Central memory CD8-positive, alpha-beta T cell (primary cell): ENCODE data around the gene SCUBE1.
"Not testable (repeated sequence)": the region's sequence is repeated elsewhere in the genome, so short reads cannot be mapped to it uniquely, and the experiment has no call there.

Source experiments
- ATAC-seq: fragments of 150-1000 bp; cut with Tn5 transposase; replicated peaks from 2 replicates; pipeline ENCODE4 v1.10.0; 2022; ENCODE audit warnings: mild to moderate bottlenecking, moderate FRiP score, moderate number of reproducible peaks; ENCODE audit not compliant: poor library complexity, severe bottlenecking; ENCODE audit errors: extremely low read depth
- DNase-seq, 2 donors: peaks; one replicate each; pipeline ENCODE4 v3.0.0; 2021; ENCODE audit warnings: low spot score in 2 of 2
- H3K27ac Mint-ChIP-seq: one replicate; pipeline ENCODE4 v1.8.0; 2022; ENCODE audit warnings: low read depth, mild to moderate bottlenecking, moderate library complexity, mixed read lengths
- H3K27me3 Mint-ChIP-seq: one replicate; pipeline ENCODE4 v1.8.0; 2022; ENCODE audit warnings: mixed read lengths
- H3K36me3 Mint-ChIP-seq: one replicate; pipeline ENCODE4 v1.8.0; 2022; ENCODE audit warnings: mild to moderate bottlenecking, moderate library complexity, mixed read lengths; ENCODE audit not compliant: insufficient read depth
- H3K4me1 Mint-ChIP-seq: one replicate; pipeline ENCODE4 v1.8.0; 2022; ENCODE audit warnings: mixed read lengths
- H3K4me3 Mint-ChIP-seq: one replicate; pipeline ENCODE4 v1.8.0; 2022; ENCODE audit warnings: mild to moderate bottlenecking, moderate library complexity, mixed read lengths
- H3K9me3 Mint-ChIP-seq: one replicate; pipeline ENCODE4 v1.8.0; 2022; ENCODE audit warnings: mixed read lengths

SCUBE1 gene

GRCh38 chr22:43377548-43377895 lies 34.4 kb upstream of the SCUBE1 start:
- H3K4me3 Mint-ChIP-seq, result peak overlapping the region; percentile 40
- peaks cover 11% of the 10 kb centered on the region for H3K9me3 Mint-ChIP-seq
- peak; percentile 17 for ATAC-seq
- H3K4me1 Mint-ChIP-seq, result peaks cover 33% of the 10 kb centered on the region
- peaks cover 7% of the 10 kb centered on the region for H3K36me3 Mint-ChIP-seq
- peaks cover 83% of the 10 kb centered on the region for H3K27me3 Mint-ChIP-seq
- peak overlapping the region; percentile 2 for H3K27ac Mint-ChIP-seq
- DNase-seq, result no peak

GRCh38 chr22:43376765-43377547 lies 33.8 kb upstream of the SCUBE1 start:
- H3K36me3 Mint-ChIP-seq, result peaks cover 7% of the 10 kb centered on the region
- H3K4me3 Mint-ChIP-seq, result peak overlapping the region; percentile 40
- peaks cover 11% of the 10 kb centered on the region for H3K9me3 Mint-ChIP-seq
- DNase-seq (peak; percentile 33 to 79), ATAC-seq (peak; percentile 94)
- H3K4me1 Mint-ChIP-seq, result peaks cover 33% of the 10 kb centered on the region
- peak overlapping the region; percentile 2 for H3K27ac Mint-ChIP-seq
- H3K27me3 Mint-ChIP-seq, result peaks cover 82% of the 10 kb centered on the region

GRCh38 chr22:43375951-43376455 lies 32.8 kb upstream of the SCUBE1 start:
- H3K36me3 Mint-ChIP-seq, result peaks cover 7% of the 10 kb centered on the region
- DNase-seq, result no peak
- ATAC-seq, result no peak
- H3K4me3 Mint-ChIP-seq, result no peak overlapping the region
- peaks cover 31% of the 10 kb centered on the region for H3K4me1 Mint-ChIP-seq
- peaks cover 83% of the 10 kb centered on the region for H3K27me3 Mint-ChIP-seq
- H3K9me3 Mint-ChIP-seq, result peaks cover 11% of the 10 kb centered on the region
- H3K27ac Mint-ChIP-seq, result peak overlapping the region; percentile 2

GRCh38 chr22:43370036-43370435 lies 26.9 kb upstream of the SCUBE1 start:
- Mint-ChIP-seq H3K9me3 (peaks cover 9% of the 10 kb centered on the region), H3K27me3 (peaks cover 71% of the 10 kb centered on the region), H3K4me3 (no peak overlapping the region), H3K4me1 (peaks cover 4% of the 10 kb centered on the region), H3K36me3 (peaks cover 2% of the 10 kb centered on the region), H3K27ac (no peak overlapping the region)
- DNase-seq, result no peak
- ATAC-seq, result no peak

GRCh38 chr22:43365715-43366440 lies 22.7 kb upstream of the SCUBE1 start:
- Mint-ChIP-seq H3K9me3 (no peaks in the 10 kb centered on the region), H3K27me3 (peaks cover 65% of the 10 kb centered on the region), H3K4me3 (no peak overlapping the region), H3K4me1 (no peaks in the 10 kb centered on the region), H3K27ac (no peak overlapping the region), H3K36me3 (no peaks in the 10 kb centered on the region)
- no peak for DNase-seq
- ATAC-seq, result no peak

- Mint-ChIP-seq H3K4me1 (no peaks in the 10 kb centered on the region), H3K9me3 (no peaks in the 10 kb centered on the region), H3K36me3 (no peaks in the 10 kb centered on the region), H3K27ac (no peak overlapping the region), H3K27me3 (peaks cover 63% of the 10 kb centered on the region), H3K4me3 (no peak overlapping the region)
- no peak for ATAC-seq
- no peak for DNase-seq
These were observed 20.9 kb upstream of the SCUBE1 start for GRCh38 chr22:43364169-43364435.

- Mint-ChIP-seq H3K9me3 (no peaks in the 10 kb centered on the region), H3K4me3 (no peak overlapping the region), H3K36me3 (no peaks in the 10 kb centered on the region), H3K4me1 (no peaks in the 10 kb centered on the region), H3K27ac (no peak overlapping the region), H3K27me3 (peaks cover 63% of the 10 kb centered on the region)
- no peak for ATAC-seq
- DNase-seq, result no peak
These were observed 20.4 kb upstream of the SCUBE1 start for GRCh38 chr22:43363315-43364168.

GRCh38 chr22:43360576-43360975 lies 17.4 kb upstream of the SCUBE1 start:
- no peak overlapping the region for H3K27ac Mint-ChIP-seq
- no peaks in the 10 kb centered on the region for H3K9me3 Mint-ChIP-seq
- no peaks in the 10 kb centered on the region for H3K4me1 Mint-ChIP-seq
- peaks cover 63% of the 10 kb centered on the region for H3K27me3 Mint-ChIP-seq
- DNase-seq (no peak), ATAC-seq (no peak)
- H3K36me3 Mint-ChIP-seq, result no peaks in the 10 kb centered on the region
- H3K4me3 Mint-ChIP-seq, result no peak overlapping the region

GRCh38 chr22:43356881-43357280 lies 13.7 kb upstream of the SCUBE1 start:
- Mint-ChIP-seq H3K27me3 (peaks cover 50% of the 10 kb centered on the region), H3K27ac (no peak overlapping the region), H3K36me3 (no peaks in the 10 kb centered on the region), H3K9me3 (no peaks in the 10 kb centered on the region), H3K4me1 (no peaks in the 10 kb centered on the region), H3K4me3 (no peak overlapping the region)
- DNase-seq (no peak), ATAC-seq (no peak)

- H3K9me3 Mint-ChIP-seq, H3K4me1 Mint-ChIP-seq, H3K36me3 Mint-ChIP-seq, ATAC-seq, H3K27ac Mint-ChIP-seq, H3K4me3 Mint-ChIP-seq, DNase-seq: not testable (repeated sequence)
- peaks cover 38% of the 10 kb centered on the region for H3K27me3 Mint-ChIP-seq
These were observed 12.5 kb upstream of the SCUBE1 start for GRCh38 chr22:43355688-43356087.

- Mint-ChIP-seq H3K4me1 (no peaks in the 10 kb centered on the region), H3K27me3 (peaks cover 46% of the 10 kb centered on the region), H3K36me3 (no peaks in the 10 kb centered on the region), H3K9me3 (no peaks in the 10 kb centered on the region), H3K4me3 (no peak overlapping the region), H3K27ac (no peak overlapping the region)
- no peak for DNase-seq
- ATAC-seq, result no peak
These were observed 8.8 kb upstream of the SCUBE1 start for GRCh38 chr22:43351966-43352345.

GRCh38 chr22:43349636-43350035 lies 6.5 kb upstream of the SCUBE1 start:
- DNase-seq (no peak), ATAC-seq (no peak)
- Mint-ChIP-seq H3K4me1 (peaks cover 6% of the 10 kb centered on the region), H3K27me3 (peaks cover 55% of the 10 kb centered on the region), H3K36me3 (no peaks in the 10 kb centered on the region), H3K27ac (no peak overlapping the region), H3K4me3 (no peak overlapping the region), H3K9me3 (no peaks in the 10 kb centered on the region)
